Tibial nerve (tissue), 4 donors: ENCODE measurements around the gene ZBTB33.

Source experiments
- EP300 ChIP-seq, 2 donors: sonication (generic); formaldehyde crosslinking; IDR thresholded peaks; one replicate each; pipeline ENCODE4 v1.6.1; 2017; ENCODE audit warnings: antibody characterized with exemption in 2 of 2, mild to moderate bottlenecking in 1 of 2
- POLR2A ChIP-seq, 2 donors: fragments of 450-650 bp; IDR thresholded peaks; one replicate each; pipeline ENCODE4 v1.6.1; 2017; ENCODE audit warnings: antibody characterized with exemption in 2 of 2, mild to moderate bottlenecking in 2 of 2, moderate library complexity in 2 of 2
- TF ChIP-seq, protein P1 (sequence below), 5 experiments: fragments of 200-600 bp in 3 of 5; fragments of 450-650 bp in 2 of 5; sonication (generic) in 3 of 5; IDR thresholded peaks; one replicate each; pipeline ENCODE4 v1.5.1; 2016 to 2019; ENCODE audit warnings: antibody characterized with exemption in 5 of 5, mild to moderate bottlenecking in 3 of 5, moderate library complexity in 2 of 5

DNA sequence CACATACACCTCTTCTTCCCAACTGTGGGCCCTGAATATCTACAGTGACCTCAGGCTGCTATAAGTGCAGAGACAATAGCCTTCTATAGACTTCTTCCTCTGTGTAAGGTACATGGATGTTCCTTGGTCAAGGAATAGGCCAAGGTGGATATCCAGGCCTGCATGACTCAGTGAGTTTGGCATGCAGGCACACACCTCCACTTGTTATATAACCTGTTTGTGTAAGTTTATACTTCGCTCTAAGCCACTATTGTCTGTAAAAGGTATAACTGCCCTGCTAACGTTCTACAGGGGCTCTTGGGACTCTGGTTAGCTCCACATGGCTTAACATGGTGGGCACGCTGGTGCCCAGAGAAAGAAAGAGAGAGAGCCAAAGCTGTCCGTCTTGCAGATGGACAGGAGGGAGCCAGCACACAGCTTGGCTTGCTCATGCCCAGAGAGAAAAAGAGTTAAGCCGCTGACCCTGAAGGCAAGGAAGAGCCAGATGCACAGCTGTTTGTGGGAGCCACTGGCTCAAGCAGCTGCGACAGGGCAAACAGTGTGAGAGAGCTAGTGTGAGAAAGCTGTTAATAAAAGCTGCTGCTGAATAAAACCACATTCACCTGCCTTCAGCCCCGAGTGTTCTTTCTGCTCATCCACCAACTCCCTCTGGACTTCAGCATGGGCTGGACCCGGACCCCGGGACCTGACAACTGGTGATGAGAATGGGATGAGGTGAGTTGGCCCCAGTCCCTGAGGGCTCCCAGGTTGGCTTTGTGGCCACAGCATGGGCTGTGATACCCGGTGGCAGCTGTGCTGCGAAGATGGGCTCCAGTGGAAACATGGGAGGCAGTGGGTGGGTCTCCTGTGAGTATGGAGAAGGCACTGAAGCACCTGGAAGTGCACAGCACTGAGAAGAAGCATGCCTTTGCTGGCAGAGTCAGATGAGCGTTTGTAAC, 44.5 kb upstream of the ZBTB33 start:
- TF ChIP-seq POLR2A (IDR thresholded peaks at IDR 0.05) (no peak), EP300 (IDR thresholded peaks at IDR 0.05) (no peak)
- TF ChIP-seq, protein P1, sequence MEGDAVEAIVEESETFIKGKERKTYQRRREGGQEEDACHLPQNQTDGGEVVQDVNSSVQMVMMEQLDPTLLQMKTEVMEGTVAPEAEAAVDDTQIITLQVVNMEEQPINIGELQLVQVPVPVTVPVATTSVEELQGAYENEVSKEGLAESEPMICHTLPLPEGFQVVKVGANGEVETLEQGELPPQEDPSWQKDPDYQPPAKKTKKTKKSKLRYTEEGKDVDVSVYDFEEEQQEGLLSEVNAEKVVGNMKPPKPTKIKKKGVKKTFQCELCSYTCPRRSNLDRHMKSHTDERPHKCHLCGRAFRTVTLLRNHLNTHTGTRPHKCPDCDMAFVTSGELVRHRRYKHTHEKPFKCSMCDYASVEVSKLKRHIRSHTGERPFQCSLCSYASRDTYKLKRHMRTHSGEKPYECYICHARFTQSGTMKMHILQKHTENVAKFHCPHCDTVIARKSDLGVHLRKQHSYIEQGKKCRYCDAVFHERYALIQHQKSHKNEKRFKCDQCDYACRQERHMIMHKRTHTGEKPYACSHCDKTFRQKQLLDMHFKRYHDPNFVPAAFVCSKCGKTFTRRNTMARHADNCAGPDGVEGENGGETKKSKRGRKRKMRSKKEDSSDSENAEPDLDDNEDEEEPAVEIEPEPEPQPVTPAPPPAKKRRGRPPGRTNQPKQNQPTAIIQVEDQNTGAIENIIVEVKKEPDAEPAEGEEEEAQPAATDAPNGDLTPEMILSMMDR (IDR thresholded peaks at IDR 0.05): no peak
